Measurements from ENCODE around the gene ZNF428.
A peak's percentile ranks its signal among the peaks of the same experiment; 100 is the strongest.

ZNF428 gene

DNA sequence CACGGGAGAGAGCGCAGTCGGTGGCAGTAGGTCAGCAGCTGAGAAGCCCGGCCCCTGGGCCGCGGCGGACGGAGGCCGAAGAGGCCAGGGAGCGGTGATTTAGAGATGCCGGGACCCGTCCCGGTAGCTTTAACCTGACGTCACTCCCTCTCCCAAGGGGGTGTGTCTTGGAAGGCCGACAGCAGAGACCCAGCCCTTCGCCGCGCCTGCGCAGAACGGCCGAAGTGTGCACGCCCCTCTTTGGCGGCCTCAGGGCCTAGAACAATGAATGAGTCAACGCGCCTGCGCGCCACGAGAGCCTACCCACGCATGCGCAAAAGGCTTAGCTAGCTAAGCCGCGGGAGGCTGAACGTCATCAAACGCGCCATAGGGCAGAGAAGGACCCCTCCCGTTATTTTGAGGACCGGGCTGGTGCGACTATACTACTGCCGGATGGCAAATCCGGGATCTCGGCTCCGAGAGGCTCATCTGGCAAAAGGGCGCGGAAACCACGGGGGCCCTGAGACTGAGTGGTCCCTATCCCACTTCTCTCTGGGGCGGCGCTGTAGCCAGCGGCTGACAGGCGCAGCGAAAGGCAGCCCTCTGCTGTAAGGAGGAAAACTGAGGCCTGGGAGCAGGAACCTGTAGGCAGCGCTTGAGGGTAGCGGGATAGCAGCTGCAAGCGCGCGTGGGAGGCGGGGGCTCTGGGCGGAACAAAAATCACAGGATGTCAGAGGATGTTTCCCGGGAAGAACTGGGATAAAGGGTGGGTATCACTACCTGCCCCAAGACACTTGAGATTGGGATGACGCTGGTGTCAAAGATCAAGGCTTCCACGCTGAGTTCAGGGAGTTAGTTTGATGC lies 23.2 kb downstream of the ZNF428 start, which contains the start of the genes IRGQ and ZNF576:
IRGQ (minus strand) TSS at position 136 of the 843 bp plus-strand sequence. CDS start 796 bp downstream, outside the sequence.
ZNF576 (plus strand) TSS at position 597 of the 843 bp plus-strand sequence. CDS start 514 bp downstream, outside the sequence.
- peak; percentile 100 for DNase-seq (ENCODE audit: low spot score)
- Histone ChIP-seq H3K4me3 (peak within 1 kb of the TSS; percentile 67), H3K27ac (peak within 1 kb of the TSS; percentile 76 to 97)
- TF ChIP-seq, protein P1, sequence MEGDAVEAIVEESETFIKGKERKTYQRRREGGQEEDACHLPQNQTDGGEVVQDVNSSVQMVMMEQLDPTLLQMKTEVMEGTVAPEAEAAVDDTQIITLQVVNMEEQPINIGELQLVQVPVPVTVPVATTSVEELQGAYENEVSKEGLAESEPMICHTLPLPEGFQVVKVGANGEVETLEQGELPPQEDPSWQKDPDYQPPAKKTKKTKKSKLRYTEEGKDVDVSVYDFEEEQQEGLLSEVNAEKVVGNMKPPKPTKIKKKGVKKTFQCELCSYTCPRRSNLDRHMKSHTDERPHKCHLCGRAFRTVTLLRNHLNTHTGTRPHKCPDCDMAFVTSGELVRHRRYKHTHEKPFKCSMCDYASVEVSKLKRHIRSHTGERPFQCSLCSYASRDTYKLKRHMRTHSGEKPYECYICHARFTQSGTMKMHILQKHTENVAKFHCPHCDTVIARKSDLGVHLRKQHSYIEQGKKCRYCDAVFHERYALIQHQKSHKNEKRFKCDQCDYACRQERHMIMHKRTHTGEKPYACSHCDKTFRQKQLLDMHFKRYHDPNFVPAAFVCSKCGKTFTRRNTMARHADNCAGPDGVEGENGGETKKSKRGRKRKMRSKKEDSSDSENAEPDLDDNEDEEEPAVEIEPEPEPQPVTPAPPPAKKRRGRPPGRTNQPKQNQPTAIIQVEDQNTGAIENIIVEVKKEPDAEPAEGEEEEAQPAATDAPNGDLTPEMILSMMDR (IDR thresholded peaks at IDR 0.05) = no peak

DNA sequence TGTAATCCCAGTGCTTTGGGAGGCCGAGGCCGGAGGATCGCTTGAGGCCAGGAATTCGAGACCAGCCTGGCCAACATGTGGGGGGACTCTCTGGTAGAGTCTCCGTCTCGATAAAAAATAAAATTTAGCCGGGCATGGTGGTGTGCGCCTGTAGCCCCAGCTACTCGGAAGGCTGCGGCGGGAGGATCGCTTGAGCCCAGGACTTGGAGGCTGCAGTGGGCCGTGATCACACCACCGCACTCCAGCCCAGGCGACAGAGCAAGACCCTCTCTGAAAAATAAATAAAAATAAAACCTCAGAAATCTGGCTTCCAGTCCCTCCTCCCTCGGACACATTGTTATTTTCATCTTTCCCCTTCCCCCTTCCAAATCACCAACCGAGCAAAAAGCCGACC lies 23.8 kb downstream of the ZNF428 start:
- TF ChIP-seq, protein P1 (IDR thresholded peaks at IDR 0.05) = no peak
- peak overlapping the region; percentile 67 for H3K4me3 ChIP-seq
- no peak for DNase-seq (ENCODE audit: low spot score)
- H3K27ac ChIP-seq = peak overlapping the region; percentile 76 to 97

DNA sequence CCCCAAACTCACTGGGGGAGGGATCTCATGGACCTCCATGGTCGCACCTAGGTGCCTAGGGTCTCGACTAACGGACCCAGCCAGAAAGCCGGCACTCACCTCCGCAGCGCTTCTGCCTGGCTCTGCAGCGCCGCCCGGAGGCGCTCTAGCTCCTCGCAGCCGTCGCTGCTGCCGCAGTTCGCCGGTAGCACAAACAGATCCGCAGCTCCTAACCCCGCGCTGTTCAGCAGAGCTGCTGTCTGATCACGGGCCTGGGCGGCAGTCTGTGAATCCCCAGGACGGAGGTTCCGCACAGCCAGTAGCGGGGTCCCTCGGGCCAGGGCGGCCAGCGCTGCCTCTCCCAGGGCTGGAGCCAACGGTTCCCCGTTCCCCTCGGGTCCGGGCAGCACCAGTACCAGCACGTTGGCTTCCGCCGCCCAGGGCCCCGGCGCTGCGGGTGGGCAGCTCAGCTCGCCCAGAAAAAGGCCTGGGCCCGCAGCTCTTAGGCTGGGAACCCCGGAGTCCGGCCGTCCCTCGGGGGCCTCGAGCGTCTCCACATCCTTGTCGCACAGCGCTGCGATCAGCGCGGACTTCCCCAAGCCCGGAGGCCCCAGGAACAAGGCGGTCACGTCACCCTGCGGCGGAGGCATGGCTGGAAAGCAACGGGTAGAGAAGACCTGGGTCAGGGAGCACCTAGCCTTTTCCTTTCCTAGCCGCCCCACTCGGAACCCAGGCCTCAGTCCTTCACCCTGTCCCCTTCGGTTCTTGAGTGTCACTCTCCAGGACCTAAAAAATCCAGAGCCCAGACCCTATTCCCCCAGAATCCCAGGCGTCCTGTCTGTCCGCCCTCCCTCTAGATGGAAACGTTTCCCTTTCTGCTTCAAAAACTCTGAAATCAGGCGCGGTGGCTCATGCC lies 24.5 kb downstream of the ZNF428 start:
- TF ChIP-seq, protein P1 (IDR thresholded peaks at IDR 0.05) = peak; percentile 45
- no peak for DNase-seq (ENCODE audit: low spot score)
- Histone ChIP-seq H3K4me3 (peak overlapping the region; percentile 67), H3K27ac (peak overlapping the region; percentile 76 to 97)

DNA sequence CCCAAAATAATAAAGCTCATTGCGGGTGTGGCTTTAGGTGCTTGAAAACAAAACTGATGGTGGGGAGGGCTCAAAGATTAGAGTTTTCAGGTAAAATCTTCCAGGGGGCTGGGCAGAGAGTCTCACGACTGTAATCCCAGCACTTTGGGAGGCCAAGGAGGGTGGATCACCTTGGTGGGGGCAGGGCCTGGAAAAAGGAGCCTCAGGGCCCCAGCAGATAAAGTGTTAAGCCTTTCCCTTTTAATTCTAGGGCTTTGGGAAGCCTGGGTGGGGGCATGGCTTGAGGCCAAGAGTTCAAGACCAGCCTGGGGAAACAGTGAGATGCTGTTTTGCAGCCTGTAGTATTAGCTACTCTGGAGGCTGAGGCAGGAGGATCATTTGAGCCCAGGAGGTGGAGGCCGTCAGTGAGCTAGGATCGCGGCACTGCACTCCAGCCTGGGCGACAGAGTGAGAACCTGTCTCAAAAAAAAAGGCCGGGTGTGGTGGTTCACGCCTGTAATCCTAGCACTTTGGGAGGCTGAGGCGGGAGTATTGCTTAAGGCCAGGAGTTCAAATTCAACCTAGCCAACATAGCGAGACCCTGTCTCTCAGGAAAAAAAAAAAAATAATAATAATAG lies 25.2 kb downstream of the ZNF428 start:
- Histone ChIP-seq H3K4me3 (peak overlapping the region; percentile 67), H3K27ac (peak overlapping the region in 1 of 2 donors; percentile 76)
- DNase-seq (ENCODE audit: low spot score) = no peak
- TF ChIP-seq, protein P1 (IDR thresholded peaks at IDR 0.05) = no peak

DNA sequence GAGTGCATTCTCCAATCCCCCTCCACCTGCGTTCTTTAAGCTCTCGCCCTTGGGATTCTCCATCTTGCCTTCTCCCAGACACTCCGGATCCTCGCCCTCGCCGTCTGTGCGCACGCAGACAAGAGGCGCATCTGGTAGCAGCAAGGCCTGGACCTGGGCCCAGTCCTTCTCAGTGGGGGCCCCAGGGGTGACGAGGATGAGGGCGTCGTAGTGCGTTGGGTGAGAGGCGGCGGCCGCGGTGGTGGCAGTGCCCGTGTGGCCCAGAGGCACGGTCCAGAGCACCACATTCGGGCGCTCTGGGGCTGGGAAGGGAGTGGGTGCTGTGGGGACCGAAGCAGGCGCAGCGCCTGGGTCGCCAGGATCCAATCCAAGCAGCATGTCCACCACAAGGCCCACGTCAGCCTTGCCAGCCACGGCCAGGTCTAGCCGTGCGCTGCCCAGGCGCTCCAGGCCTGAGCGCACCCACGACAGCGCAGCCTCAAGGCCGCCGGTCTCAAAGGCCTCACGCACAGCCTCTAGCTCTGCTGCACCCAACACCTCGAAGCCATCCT lies 26.6 kb downstream of the ZNF428 start:
- H3K27ac ChIP-seq = no peak overlapping the region
- H3K4me3 ChIP-seq = no peak overlapping the region
- TF ChIP-seq, protein P1 (IDR thresholded peaks at IDR 0.05) = no peak
- DNase-seq (ENCODE audit: low spot score) = no peak

Data from coronary artery (tissue), 2 donors.